ENCODE measurements around the gene RERG.

- TF ChIP-seq CTCF (IDR thresholded peaks at IDR 0.05): no peak
- TF ChIP-seq POLR2A (IDR thresholded peaks at IDR 0.05): no peak
These were observed 5.9 kb upstream of the RERG start for GRCh38 chr12:15227004-15227679.

Data from lower leg skin (tissue), 3 donors.